DND-41 (cell line): ENCODE measurements around the gene RHOT2.

ENCODE experiments used
- CTCF ChIP-seq: IDR thresholded peaks from 2 replicates; pipeline ENCODE4 v1.5.1; 2012; ENCODE audit warnings: borderline replicate concordance, low read length, moderate library complexity, mild to moderate bottlenecking; ENCODE audit not compliant: poor library complexity, severe bottlenecking; ENCODE audit errors: extremely low read depth
- EZH2 ChIP-seq: IDR thresholded peaks from 3 replicates; pipeline ENCODE4 v1.6.1; 2012; ENCODE audit warnings: borderline replicate concordance, low read depth, mild to moderate bottlenecking, moderate library complexity, low read length, inconsistent platforms; ENCODE audit not compliant: severe bottlenecking

DNA sequence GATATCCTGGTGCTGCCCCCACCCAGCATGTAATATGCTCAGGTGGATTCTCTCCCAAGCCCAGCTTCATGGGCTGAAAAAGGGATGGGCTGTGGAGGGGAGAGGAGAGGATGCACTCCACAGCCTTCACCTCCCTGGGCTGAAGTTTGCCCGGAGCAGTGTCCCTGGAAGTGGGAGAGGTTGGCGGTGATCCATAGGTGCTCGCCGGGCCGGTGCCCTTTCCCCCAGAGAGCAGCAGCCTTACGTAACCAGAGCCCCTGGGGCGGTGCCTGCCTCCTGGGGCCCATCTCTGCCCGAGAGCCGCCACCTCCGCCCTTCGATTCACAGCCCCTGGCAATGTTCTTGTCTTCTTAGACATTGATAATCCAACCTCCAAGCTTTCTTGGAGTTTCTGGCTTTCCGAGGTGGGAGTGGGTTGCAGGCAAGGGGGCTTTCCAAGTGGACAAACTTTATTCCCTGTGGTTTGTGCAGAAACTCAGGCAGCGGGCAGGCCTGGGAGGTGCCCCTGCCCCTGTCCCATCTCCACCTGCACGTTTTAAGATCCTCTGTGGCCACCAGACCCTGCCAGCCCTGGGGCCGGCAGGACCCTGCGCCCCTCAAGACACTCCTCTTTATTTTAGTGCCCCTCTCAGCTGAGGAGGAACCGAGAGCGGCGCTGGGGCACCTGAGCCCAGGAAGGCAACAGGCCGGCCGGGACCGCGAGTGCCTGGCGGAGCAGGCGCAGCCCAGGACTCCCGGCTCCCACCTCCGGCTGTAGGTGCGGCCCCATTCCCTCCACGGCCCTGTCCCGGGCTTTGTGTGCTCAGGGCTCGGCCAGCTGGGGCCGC is 21.9 kb upstream of the RHOT2 start:
- no peak for TF ChIP-seq EZH2
- no peak for TF ChIP-seq CTCF
